Choroid plexus epithelial cell (primary cell): Measurements from ENCODE around the gene RYR2.

Experiments
- DNase-seq: peaks from one replicate; pipeline ENCODE4 v3.0.0-alpha.2; 2010; ENCODE audit warnings: low read depth
- H3K4me3 ChIP-seq: 2 replicates; pipeline ENCODE4 v1.5.1; 2011; ENCODE audit warnings: low read depth, mild to moderate bottlenecking, control low read depth, low read length, moderate library complexity
- CTCF ChIP-seq: conservative IDR thresholded peaks from 2 replicates; pipeline ENCODE4 v1.5.1; 2011; ENCODE audit warnings: low read depth, mild to moderate bottlenecking, control low read depth, inconsistent platforms, low read length, moderate library complexity

RYR2 gene

GRCh38 chr1:237183963-237184540, 142.1 kb downstream of the RYR2 start:
- H3K4me3 ChIP-seq, result no peak overlapping the region
- no peak for DNase-seq
- no peak for TF ChIP-seq CTCF

GRCh38 chr1:237186675-237187074, 144.7 kb downstream of the RYR2 start:
- no peak for DNase-seq
- no peak for TF ChIP-seq CTCF
- no peak overlapping the region for H3K4me3 ChIP-seq

GRCh38 chr1:237187842-237188241, 145.9 kb downstream of the RYR2 start:
- DNase-seq, result no peak
- H3K4me3 ChIP-seq, result no peak overlapping the region
- TF ChIP-seq CTCF, result no peak

- H3K4me3 ChIP-seq, result no peak overlapping the region
- no peak for DNase-seq
- TF ChIP-seq CTCF, result no peak
Observed at GRCh38 chr1:237191403-237191802, 149.4 kb downstream of the RYR2 start.

- no peak for DNase-seq
- no peak overlapping the region for H3K4me3 ChIP-seq
- TF ChIP-seq CTCF, result no peak
Observed at GRCh38 chr1:237197470-237198425, 155.8 kb downstream of the RYR2 start.

GRCh38 chr1:237199026-237199425, 157.0 kb downstream of the RYR2 start:
- DNase-seq, result no peak
- no peak overlapping the region for H3K4me3 ChIP-seq
- no peak for TF ChIP-seq CTCF
